K562 (cell line): Measurements from ENCODE around the gene ZFHX2. TPM values are rescaled to one million over a fixed set of nuclear protein-coding genes. Genes with fewer than 3 reads are reported as not detected.

ENCODE experiments used
- ATAC-seq: fragments of 200-7000 bp; cut with Tn5 transposase; 3 replicates; pipeline ENCODE4 v1.9.1; 2020; ENCODE audit warnings: moderate library complexity
- BruUV-seq: library from RNA; stranded (reverse); fragments of 400-500 nt; replicated peaks from 2 replicates; lab custom pipeline; 2021; lab: Mats Ljungman, UMichigan
- CTCF ChIA-PET: fragments of 300-600 bp; formaldehyde crosslinking; extraction: SDS; loops from one replicate; lab custom pipeline; 2021; ENCODE audit warnings: low intra/inter-chr PET ratio; lab: Yijun Ruan, JAX
- POLR2A ChIA-PET: fragments of 300-600, 350-650 bp; sonication (Branson Sonifier 250); formaldehyde crosslinking; extraction: SDS; loops from one replicate; lab custom pipeline; 2021; ENCODE audit warnings: antibody characterized with exemption, inconsistent platforms; lab: Yijun Ruan, JAX
- DNase-seq, 4 experiments: peaks; one replicate each; pipeline versions ENCODE4 v3.0.0 to v3.0.0-alpha.2; 2011 to 2018; ENCODE audit warnings: low spot score in 3 of 4, mixed read lengths in 3 of 4; ENCODE audit errors: extremely low read depth in 1 of 4
- FAIRE-seq: peaks from 2 replicates; lab custom pipeline; 2011; peaks lifted over from hg19 to GRCh38; lab: Jason Lieb, UNC
- H2AFZ ChIP-seq: 2 replicates; pipeline ENCODE4 v1.6.0; 2011; ENCODE audit warnings: low read depth, low read length, control low read depth, inconsistent platforms
- H3K27ac ChIP-seq: fragments of 200-600 bp; 3 replicates; pipeline ENCODE4 v1.8.0; 2011; ENCODE audit warnings: low read depth, mild to moderate bottlenecking, control low read depth, inconsistent platforms, low read length, moderate library complexity, mixed read lengths; ENCODE audit errors: extremely low read depth
- H3K27me3 ChIP-seq, 2 experiments: fragments of 300-600 bp in 1 of 2; 2 replicates in 1 of 2; 3 replicates in 1 of 2; pipeline versions ENCODE4 v1.6.0 to v1.8.0; 2011; ENCODE audit warnings: inconsistent platforms in 2 of 2, low read length in 2 of 2, mild to moderate bottlenecking in 1 of 2, mixed read lengths in 1 of 2, moderate library complexity in 1 of 2; ENCODE audit not compliant: control insufficient read depth in 2 of 2, insufficient read depth in 2 of 2
- H3K36me3 ChIP-seq: fragments of 300-600 bp; 3 replicates; pipeline ENCODE4 v1.8.0; 2011; ENCODE audit warnings: mild to moderate bottlenecking, low read length, inconsistent platforms; ENCODE audit not compliant: control insufficient read depth, insufficient read depth
- H3K4me1 ChIP-seq, 2 experiments: fragments of 200-600 bp in 1 of 2; replicated peaks in 1 of 2; 2 replicates in 1 of 2; 3 replicates in 1 of 2; pipeline versions ENCODE4 v1.5.1 to v1.8.0; 2011; ENCODE audit warnings: inconsistent platforms in 2 of 2, low read length in 2 of 2, mild to moderate bottlenecking in 1 of 2, mixed read lengths in 1 of 2, moderate library complexity in 1 of 2; ENCODE audit not compliant: control insufficient read depth in 2 of 2, insufficient read depth in 2 of 2
- H3K4me2 ChIP-seq: 2 replicates; pipeline ENCODE4 v1.6.1; 2011; ENCODE audit warnings: low read length, control low read depth, inconsistent platforms, mixed read lengths; ENCODE audit not compliant: insufficient read depth
- H3K4me3 ChIP-seq: fragments of 200-600 bp; sonication (generic), shearing (Covaris generic); 2 replicates; pipeline ENCODE4 v1.5.1; 2016; ENCODE audit warnings: control low read depth, inconsistent platforms
- H3K79me2 ChIP-seq: fragments of 200-600 bp; 3 replicates; pipeline ENCODE4 v1.8.0; 2011; ENCODE audit warnings: low read length, inconsistent platforms; ENCODE audit not compliant: control insufficient read depth, insufficient read depth
- H3K9ac ChIP-seq, 2 experiments: 2 replicates each; pipeline versions ENCODE4 v1.6.0 to v1.6.1; 2011; ENCODE audit warnings: low read depth in 2 of 2, low read length in 2 of 2, control low read depth in 1 of 2, inconsistent platforms in 1 of 2, mild to moderate bottlenecking in 1 of 2, mixed read lengths in 1 of 2; ENCODE audit not compliant: insufficient read depth in 1 of 2
- H3K9me1 ChIP-seq: one replicate; pipeline ENCODE4 v1.6.0; 2011; ENCODE audit warnings: inconsistent platforms, mild to moderate bottlenecking, low read length, moderate library complexity; ENCODE audit not compliant: control insufficient read depth, insufficient read depth
- H3K9me3 ChIP-seq: replicated peaks from 2 replicates; pipeline ENCODE4 v1.5.1; 2011; ENCODE audit warnings: low read depth, low read length, inconsistent platforms; ENCODE audit not compliant: control insufficient read depth, insufficient read depth
- H4K20me1 ChIP-seq: replicated peaks from 2 replicates; pipeline ENCODE4 v1.6.1; 2011; ENCODE audit warnings: low read length, inconsistent platforms, mixed read lengths; ENCODE audit not compliant: control insufficient read depth, insufficient read depth
- BACH1 ChIP-seq: fragments of 200-800 bp; sonication (Bioruptor generic); IDR thresholded peaks from 2 replicates; pipeline ENCODE4 v1.6.1; 2016; ENCODE audit warnings: missing genetic modification characterization, missing compliant biosample characterization
- HBP1 ChIP-seq: fragments of 450-650 bp; formaldehyde crosslinking; IDR thresholded peaks from 2 replicates; pipeline ENCODE4 v1.4.0; 2022; ENCODE audit warnings: missing genetic modification characterization
- MCM3 ChIP-seq: fragments of 450-650 bp; IDR thresholded peaks from 2 replicates; pipeline ENCODE4 v1.6.1; 2016
- SIX5 ChIP-seq, 2 experiments: IDR thresholded peaks; 2 replicates each; pipeline ENCODE4 v1.6.1; 2011; ENCODE audit warnings: low read length in 2 of 2, borderline replicate concordance in 1 of 2, low read depth in 1 of 2, mild to moderate bottlenecking in 1 of 2, moderate library complexity in 1 of 2; ENCODE audit not compliant: insufficient read depth in 1 of 2
- ZNF444 ChIP-seq: fragments of 250-450 bp; sonication (Bioruptor Pico); IDR thresholded peaks from 2 replicates; pipeline ENCODE4 v1.4.0; 2020; ENCODE audit warnings: mild to moderate bottlenecking, moderate library complexity
- ZNF584 ChIP-seq: fragments of 200-800 bp; sonication (Bioruptor generic); IDR thresholded peaks from 2 replicates; pipeline ENCODE4 v1.6.1; 2016; ENCODE audit warnings: low read depth, mild to moderate bottlenecking, missing genetic modification characterization, missing compliant biosample characterization
- ZNF778 ChIP-seq: fragments of 450-650 bp; formaldehyde crosslinking; IDR thresholded peaks from 2 replicates; pipeline ENCODE4 v1.4.0; 2020; ENCODE audit warnings: mild to moderate bottlenecking, moderate library complexity
- WGBS: fragments of 100-300 bp; shearing (Covaris generic); methylation state at CpG from one replicate; pipeline ENCODE4 v1.1.6; 2016; ENCODE audit warnings: low coverage, mixed read lengths; ENCODE audit not compliant: insufficient coverage; ENCODE audit errors: missing lambda C conversion rate; 5-methylcytosine and 5-hydroxymethylcytosine counted together
- in situ Hi-C: fragments of 300-500 bp; cut with MboI; formaldehyde crosslinking; loops from 4 replicates; pipeline ENCODE4 v1.15.0; 2018; ENCODE audit warnings: inconsistent platforms, mixed read lengths
- intact Hi-C: fragments of 100-400 bp; cut with micrococcal nuclease; formaldehyde crosslinking; loops from 2 replicates; pipeline ENCODE4 v1.14.2; 2022
- polyA plus RNA-seq, 8 experiments: library from polyadenylated mRNA; depleted of rRNA in 4 of 8; stranded (reverse) in 5 of 8; unstranded in 3 of 8; fragments of >200 nt; fragmentation: Nextera tagmentation in 2 of 8; fragmentation: Illumina TruSeq in 1 of 8; extraction: Ambion mirVana in 2 of 8; extraction: Trizol in 1 of 8; gene quantifications; 2 replicates each; pipeline versions ENCODE4 v1.2.1 to v1.2.3, GENCODE V29; 2011 to 2014; ENCODE audit warnings: inconsistent platforms in 1 of 8, missing spikeins in 1 of 8
- total RNA-seq, 7 experiments: library from RNA; depleted of rRNA in 6 of 7; stranded (reverse); fragments of >200 nt in 6 of 7; fragmentation: Illumina TruSeq in 2 of 7; extraction: Trizol in 2 of 7; gene quantifications; 2 replicates each; pipeline versions ENCODE4 v1.2.1 to v1.2.3, GENCODE V29; 2011 to 2021; ENCODE audit warnings: low replicate concordance in 1 of 7

The ZFHX2 gene
- total and polyA plus RNA-seq, 9 of the 15 experiments (the other 6 are each of a cell fraction or from before 2014, with no cell fraction given) = 0.06 to 0.11 (median 0.11) TPM; not detected in 4

- H3K36me3 ChIP-seq = no peaks in the 10 kb centered on the region
- in situ Hi-C loops (no loop called here), intact Hi-C loops (no loop called here)
- H3K9ac ChIP-seq = peak overlapping the region in 1 of 2 experiments; percentile 2; a peak in 1 of 4 replicates
- FAIRE-seq (no peak), DNase-seq (no peak), ATAC-seq (no peak)
- BruUV-seq = no TSS peak
- POLR2A ChIA-PET = interaction anchor here (0.8 kb wide), 1 partner anchor 11 kb away, joined by 3 read pairs; no protein-coding TSS in a partner anchor
- no peaks in the 10 kb centered on the region; the same call in 1 of the 2 replicates for H3K9me3 ChIP-seq
- 23% methylated on average over 3 of the region's 5 CpGs for WGBS
- H3K4me1 ChIP-seq = peaks cover 6 to 23% of the 10 kb centered on the region in 2 experiments; a peak in 4 of 5 replicates
- no peaks in the 10 kb centered on the region for H4K20me1 ChIP-seq
- TF ChIP-seq ZNF444 (CRISPR knock-in tag) = no peak
- no peak for TF ChIP-seq ZNF778 (CRISPR knock-in tag)
- TF ChIP-seq BACH1 (tag) = no peak
- TF ChIP-seq SIX5 (IDR thresholded peaks at IDR 0.05; ENCODE audit: borderline replicate concordance in 1 of 2, insufficient read depth in 1 of 2, low read depth in 1 of 2, low read length in 2 of 2) = no peak
- TF ChIP-seq HBP1 (CRISPR knock-in tag) = no peak
- TF ChIP-seq MCM3 = no peak
- no peak for TF ChIP-seq ZNF584 (CRISPR knock-in tag)
- H3K4me2 ChIP-seq = no peak overlapping the region
- H2AFZ ChIP-seq = no peak overlapping the region
- no peaks in the 10 kb centered on the region for H3K9me1 ChIP-seq
- H3K4me3 ChIP-seq = no peak overlapping the region
- H3K27ac ChIP-seq = no peak overlapping the region
- no peaks in the 10 kb centered on the region for H3K79me2 ChIP-seq
- no peaks in the 10 kb centered on the region for H3K27me3 ChIP-seq
- CTCF ChIA-PET = no interaction called here
Observed at GRCh38 chr14:23573384-23574015, 21.9 kb upstream of the ZFHX2 start.
